HG03103 (cell line): Measurements from ENCODE around the gene MPO.

Experiments used
- ATAC-seq: cut with Tn5 transposase; IDR thresholded peaks from one replicate; pipeline ENCODE4 v1.9.1; 2021; ENCODE audit warnings: low read depth; ENCODE audit not compliant: unreplicated experiment

Gene MPO

DNA sequence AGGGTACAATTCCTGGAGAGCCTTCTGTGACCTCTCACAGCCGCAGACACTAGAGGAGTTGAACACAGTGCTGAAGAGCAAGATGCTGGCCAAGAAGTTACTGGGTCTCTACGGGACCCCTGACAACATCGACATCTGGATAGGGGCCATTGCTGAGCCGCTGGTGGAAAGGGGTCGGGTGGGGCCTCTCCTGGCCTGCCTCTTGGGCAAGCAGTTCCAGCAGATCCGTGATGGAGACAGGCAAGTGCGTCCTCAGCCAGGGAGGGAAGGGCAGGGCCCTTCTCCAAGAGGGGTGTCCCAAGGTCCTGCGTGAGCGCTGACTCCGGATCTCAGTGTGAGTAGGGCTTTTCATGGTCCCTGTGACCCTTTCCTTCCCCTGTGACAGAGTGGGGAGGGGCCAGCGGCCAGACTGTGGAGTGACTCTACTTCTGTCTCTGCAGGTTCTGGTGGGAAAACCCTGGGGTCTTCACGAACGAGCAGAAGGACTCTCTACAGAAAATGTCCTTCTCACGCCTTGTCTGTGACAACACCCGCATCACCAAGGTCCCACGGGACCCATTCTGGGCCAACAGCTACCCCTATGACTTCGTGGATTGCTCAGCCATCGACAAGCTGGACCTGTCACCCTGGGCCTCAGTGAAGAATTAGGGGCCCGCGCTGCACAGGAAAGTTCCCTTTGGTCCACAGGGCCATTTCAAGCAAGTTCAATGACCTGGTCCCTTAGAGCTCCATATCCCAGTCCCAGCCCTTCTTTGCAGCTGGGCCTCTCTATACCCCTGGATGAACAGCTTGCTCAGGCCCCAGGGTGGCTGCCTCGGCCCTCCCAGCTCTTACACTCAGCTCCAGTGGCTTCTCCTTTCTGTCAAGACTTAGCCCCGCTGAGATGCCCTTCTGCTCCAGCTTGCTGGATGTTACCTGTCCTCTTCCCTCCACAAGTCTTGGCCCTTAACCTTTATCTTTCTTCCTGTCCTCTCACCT is 13.1 kb downstream of the MPO start:
- no peak for ATAC-seq

DNA sequence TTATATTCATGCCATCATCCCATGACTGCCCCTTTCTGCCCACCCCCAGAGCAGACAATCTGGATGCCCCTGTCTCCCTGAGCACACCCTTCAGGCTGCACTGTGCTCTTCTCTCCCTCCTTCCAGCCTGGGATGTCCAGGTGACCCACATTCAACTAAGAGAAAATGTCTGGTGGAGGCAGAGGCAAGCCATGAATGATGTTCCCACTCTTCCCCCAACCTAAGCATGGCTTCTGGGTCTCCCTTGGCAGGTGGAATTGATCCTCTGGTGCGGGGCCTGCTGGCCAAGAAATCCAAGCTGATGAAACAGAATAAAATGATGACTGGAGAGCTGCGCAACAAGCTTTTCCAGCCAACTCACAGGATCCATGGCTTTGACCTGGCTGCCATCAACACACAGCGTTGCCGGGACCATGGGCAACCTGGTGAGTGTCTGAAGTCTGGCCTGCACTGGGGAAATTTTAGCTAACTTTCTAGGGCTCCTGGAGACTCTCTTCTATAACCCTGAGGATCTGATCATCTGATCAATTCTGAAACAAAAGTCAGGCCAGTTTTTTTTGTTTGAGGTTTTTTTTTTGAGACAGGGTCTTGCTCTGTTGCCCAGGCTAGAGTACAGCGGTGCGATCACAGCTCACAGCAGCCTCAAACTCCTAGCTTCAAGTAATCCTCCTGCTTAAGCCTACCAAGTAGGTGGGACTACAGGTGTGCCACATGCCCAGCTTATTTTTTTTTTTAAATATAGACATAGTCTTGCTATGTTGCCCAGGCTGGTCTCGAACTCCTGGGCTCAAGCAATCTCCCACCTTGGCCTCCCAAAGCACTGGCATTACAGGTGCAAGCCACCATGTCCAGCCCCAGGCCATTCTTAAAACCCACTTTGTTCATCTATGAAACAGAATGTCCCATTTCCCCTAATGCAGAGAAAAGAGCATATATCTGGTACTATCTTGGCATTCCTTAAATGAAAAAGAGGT is 14.5 kb downstream of the MPO start:
- no peak for ATAC-seq

- no peak for ATAC-seq
Observed at GRCh38 chr17:58265271-58265670, 15.5 kb downstream of the MPO start.

- no peak for ATAC-seq
Observed at GRCh38 chr17:58264407-58265103, 16.2 kb downstream of the MPO start.

DNA sequence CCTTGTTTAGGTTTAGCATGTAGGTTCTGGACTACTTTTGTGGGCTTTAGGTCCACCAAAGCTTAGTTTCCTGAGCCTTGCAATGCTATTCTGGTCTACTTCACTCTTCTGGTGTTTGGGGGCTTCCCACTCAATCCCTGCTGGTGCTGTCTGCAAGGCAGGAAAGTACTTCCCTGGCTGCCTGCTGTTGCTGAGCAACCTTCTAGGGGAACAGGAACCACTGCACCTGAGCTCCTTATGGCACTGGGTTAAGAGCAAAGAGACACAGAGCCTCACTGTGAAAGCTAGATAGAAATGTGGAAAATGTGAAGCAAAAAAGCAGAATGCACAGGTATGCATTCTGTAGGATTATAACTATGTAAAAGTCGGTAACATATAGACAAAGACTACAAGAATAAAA is 17.0 kb downstream of the MPO start:
- ATAC-seq: no peak

DNA sequence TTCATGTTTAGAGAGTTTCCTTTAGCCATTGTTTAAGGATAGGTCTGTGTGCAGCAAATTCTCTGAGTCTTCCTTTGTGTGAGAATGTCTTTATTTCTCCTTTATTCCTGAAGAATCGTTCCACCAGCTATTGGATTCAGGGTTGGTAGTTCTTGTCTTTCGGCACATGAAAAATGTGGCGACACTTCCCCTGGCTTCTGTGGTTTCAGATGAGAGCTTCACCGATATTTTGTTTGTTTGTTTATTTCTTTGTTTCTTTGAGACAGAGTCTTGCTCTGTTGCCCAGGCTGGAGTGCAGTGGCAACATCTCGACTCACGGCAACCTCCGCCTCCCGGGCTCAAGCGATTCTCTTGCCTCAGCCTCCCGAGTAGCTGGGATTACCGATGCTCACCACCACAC is 18.6 kb downstream of the MPO start:
- ATAC-seq: no peak

- no peak for ATAC-seq
Observed at GRCh38 chr17:58254803-58255202, 25.9 kb downstream of the MPO start.

GRCh38 chr17:58253082-58253481 is 27.7 kb downstream of the MPO start:
- no peak for ATAC-seq

DNA sequence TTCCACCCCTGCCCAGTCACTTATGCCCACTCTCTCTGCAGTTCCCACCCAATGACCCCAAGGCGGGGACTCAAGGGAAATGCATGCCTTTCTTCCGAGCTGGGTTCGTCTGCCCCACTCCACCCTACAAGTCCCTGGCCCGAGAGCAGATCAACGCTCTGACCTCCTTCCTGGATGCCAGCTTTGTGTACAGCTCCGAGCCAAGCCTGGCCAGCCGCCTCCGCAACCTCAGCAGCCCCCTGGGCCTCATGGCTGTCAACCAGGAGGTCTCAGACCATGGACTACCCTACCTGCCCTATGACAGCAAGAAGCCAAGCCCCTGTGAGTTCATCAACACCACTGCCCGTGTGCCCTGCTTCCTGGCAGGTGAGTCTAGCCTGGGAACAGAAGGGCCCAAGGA is 28.6 kb downstream of the MPO start:
- no peak for ATAC-seq

DNA sequence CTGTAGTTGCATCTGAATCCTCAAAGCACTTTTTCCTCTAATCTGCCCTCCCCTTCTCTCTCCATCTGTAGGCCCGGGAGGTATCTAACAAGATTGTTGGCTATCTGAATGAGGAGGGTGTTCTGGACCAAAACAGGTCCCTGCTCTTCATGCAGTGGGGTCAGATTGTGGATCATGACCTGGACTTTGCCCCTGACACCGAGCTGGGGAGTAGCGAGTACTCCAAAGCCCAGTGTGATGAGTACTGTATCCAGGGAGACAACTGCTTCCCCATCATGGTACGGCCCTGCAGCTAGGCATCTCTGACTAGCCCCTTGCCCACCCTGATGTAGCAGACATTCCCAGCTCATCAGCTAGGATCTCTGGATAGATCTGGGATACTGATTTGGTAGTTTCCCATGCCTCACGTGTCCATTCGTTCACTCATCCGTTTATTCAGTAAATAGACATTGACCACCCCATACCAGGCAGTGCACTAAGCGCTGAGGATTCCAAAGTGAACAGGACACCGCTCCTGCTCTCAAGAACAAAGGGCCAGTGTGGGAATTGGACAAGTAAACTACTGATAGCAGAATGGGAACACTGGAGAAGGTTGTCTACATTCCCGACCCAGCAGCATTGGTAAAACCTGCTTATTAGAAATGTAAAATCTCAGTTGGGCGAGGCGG is 30.3 kb downstream of the MPO start:
- ATAC-seq: no peak

DNA sequence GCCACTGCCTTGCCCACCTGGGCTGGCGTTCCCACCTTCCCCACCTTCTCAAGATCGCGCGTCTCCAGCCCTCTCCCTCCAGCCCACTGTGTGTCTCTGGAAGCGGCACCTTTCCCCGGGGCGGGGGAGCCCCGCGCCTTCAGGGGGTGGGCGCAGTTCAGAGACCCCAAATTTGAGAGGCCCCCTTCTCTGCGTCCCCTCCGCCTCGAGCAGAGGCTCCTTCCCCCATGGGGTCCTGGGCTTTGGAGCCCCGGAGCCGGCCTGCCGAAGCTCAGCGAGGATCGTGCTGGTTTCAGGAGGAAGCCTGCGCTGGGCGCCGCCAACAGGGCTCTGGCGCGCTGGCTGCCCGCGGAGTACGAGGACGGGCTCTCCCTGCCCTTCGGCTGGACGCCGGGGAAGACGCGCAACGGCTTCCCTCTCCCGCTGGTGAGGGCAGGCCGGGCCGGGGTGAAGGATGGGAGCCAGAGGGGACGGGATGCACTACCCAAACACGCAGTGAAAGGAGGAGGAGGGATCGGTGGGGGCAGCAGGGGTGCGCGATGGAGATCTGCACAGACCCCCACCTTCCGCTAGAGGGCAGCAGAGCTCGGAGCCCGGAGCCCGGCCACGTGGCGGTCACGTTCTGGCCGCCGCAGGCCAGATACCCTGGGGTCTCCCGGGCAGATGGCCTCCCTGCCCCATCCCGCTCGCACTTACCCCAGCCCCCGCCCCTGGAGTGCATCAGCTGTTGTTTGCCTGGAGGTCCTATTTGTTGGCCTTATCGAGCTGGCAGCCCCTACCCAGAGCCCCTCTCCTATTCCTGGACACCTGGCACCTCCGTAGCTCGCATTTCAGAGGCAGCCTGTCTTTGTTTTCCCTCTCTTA is 31.2 kb downstream of the MPO start:
- no peak for ATAC-seq

- no peak for ATAC-seq
Observed at GRCh38 chr17:58248955-58249269, 31.8 kb downstream of the MPO start.

- no peak for ATAC-seq
Observed at GRCh38 chr17:58247511-58248363, 33.0 kb downstream of the MPO start.

DNA sequence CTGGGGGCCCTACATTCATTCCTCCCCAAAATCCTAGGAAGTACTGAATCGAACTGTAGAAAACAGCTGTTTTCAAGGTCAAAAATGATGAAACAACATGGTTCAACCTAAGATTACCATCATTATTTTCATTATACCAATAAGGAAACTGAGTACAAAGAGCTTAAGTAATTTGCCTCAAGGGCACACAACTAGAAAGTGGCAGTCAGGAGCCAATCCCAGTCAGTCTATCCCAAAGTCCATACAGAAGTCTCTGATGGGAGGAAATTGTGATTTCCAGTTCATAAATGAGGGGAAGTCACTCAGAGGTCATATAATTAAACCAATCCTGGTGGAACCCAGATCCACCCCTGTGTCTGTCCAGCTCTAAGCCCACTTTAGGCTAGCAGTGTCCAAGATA is 34.0 kb downstream of the MPO start:
- ATAC-seq: no peak

- ATAC-seq: no peak
Observed at GRCh38 chr17:58246104-58246740, 34.5 kb downstream of the MPO start.

DNA sequence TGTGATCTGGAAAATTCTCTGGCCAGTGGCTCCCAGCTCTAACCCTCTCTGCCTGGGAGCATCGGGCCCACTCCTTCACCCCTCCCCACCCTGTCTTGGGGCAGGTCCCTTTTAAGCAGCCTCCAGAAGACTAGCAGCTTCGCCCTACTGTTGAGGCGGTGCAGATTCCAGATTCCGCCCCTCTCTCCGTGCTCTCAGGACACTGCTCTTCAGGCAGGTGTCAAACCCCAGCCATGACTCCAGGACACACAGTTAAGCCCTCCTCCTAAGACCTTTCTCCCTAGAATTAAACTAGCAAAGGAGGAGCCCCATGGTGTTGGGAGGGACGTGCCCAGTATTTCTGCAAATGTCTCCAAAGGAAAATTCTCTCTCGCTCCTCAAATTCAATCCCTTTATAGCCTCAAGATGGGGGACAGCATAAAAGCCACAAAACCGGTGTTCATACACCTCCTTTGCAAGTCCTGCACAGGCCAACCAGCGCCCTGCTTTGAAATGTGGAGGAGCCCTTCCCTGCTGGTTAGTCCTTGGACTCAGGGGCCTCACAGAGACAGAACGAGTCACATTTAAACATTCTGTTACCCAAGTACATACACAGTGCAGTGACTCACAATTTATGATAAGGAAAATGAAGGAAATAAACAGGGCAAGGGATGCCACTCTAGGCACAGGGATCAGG is 35.2 kb downstream of the MPO start:
- ATAC-seq: no peak

- no peak for ATAC-seq
Observed at GRCh38 chr17:58244963-58245362, 35.8 kb downstream of the MPO start.
